ENCODE measurements around the gene TMX2. TPM values are rescaled to one million over a fixed set of nuclear protein-coding genes. Genes with fewer than 3 reads are reported as not detected.

TMX2 gene
- total and polyA plus RNA-seq, 9 of the 15 experiments (the other 6 are each of a cell fraction or from before 2014, with no cell fraction given): 176 to 433 (median 227) TPM

- Histone ChIP-seq H3K9me1 (ENCODE audit: control insufficient read depth, insufficient read depth, low read length) (no peaks in the 10 kb centered on the region), H3K4me2 (ENCODE audit: insufficient read depth, low read length) (no peak overlapping the region), H3K4me3 (no peak overlapping the region), H3K36me3 (ENCODE audit: control insufficient read depth, insufficient read depth, low read length) (peaks cover 7% of the 10 kb centered on the region; the same call in 1 of the 3 replicates), H2AFZ (ENCODE audit: low read depth, low read length) (no peak overlapping the region), H3K9ac (ENCODE audit: insufficient read depth in 1 of 2, low read depth in 2 of 2, low read length in 2 of 2) (no peak overlapping the region), H3K27ac (ENCODE audit: extremely low read depth, low read depth, low read length) (no peak overlapping the region), H3K79me2 (ENCODE audit: control insufficient read depth, insufficient read depth, low read length) (peaks cover 95% of the 10 kb centered on the region), H3K9me3 (replicated peaks; ENCODE audit: control insufficient read depth, insufficient read depth, low read depth, low read length) (no peaks in the 10 kb centered on the region), H3K27me3 (ENCODE audit: control insufficient read depth in 2 of 2, insufficient read depth in 2 of 2, low read length in 2 of 2) (no peaks in the 10 kb centered on the region), H4K20me1 (replicated peaks; ENCODE audit: control insufficient read depth, insufficient read depth, low read length) (peaks cover 60% of the 10 kb centered on the region), H3K4me1 (replicated peaks in 1 of 2; ENCODE audit: control insufficient read depth in 2 of 2, insufficient read depth in 2 of 2, low read length in 2 of 2) (peaks cover 20 to 56% of the 10 kb centered on the region in 2 experiments)
- DNase-seq (ENCODE audit: extremely low read depth in 1 of 4, low spot score in 3 of 4) (no peak), ATAC-seq (no peak), FAIRE-seq (no peak)
- WGBS (ENCODE audit: insufficient coverage, low coverage, missing lambda C conversion rate): 85% methylated on average over 3 of the region's 3 CpGs
- CTCF ChIA-PET (ENCODE audit: low intra/inter-chr PET ratio): no interaction called here
- TF ChIP-seq MCM3 (IDR thresholded peaks at IDR 0.05) (no peak), BRCA1 (IDR thresholded peaks at IDR 0.05) (no peak), BRCA1 (CRISPR knock-in tag; IDR thresholded peaks at IDR 0.05) (no peak), NR1H2 (CRISPR knock-in tag; IDR thresholded peaks at IDR 0.05) (no peak), MEIS2 (IDR thresholded peaks at IDR 0.05; ENCODE audit: partially characterized antibody) (no peak), JUND (IDR thresholded peaks at IDR 0.05; ENCODE audit: borderline replicate concordance, low read depth, low read length) (no peak), JUND (tag; IDR thresholded peaks at IDR 0.05; ENCODE audit: borderline replicate concordance, low read depth, low read length) (no peak), HCFC1 (IDR thresholded peaks at IDR 0.05; ENCODE audit: low read depth, low read length) (no peak), CBFA2T2 (conservative IDR thresholded peaks at IDR 0.05) (no peak), FOXJ2 (tag; IDR thresholded peaks at IDR 0.05) (no peak), ZNF589 (CRISPR knock-in tag; IDR thresholded peaks at IDR 0.05; ENCODE audit: low read depth) (no peak), MTA3 (IDR thresholded peaks at IDR 0.05; ENCODE audit: borderline replicate concordance) (no peak), CEBPG (CRISPR knock-in tag; IDR thresholded peaks at IDR 0.05) (no peak), CEBPG (tag; conservative IDR thresholded peaks at IDR 0.05 in 1 of 2, IDR thresholded peaks at IDR 0.05 in 1 of 2) (no peak), TOE1 (IDR thresholded peaks at IDR 0.05; ENCODE audit: borderline replicate concordance) (no peak), TOE1 (CRISPR knock-in tag; IDR thresholded peaks at IDR 0.05; ENCODE audit: borderline replicate concordance, low read depth) (no peak), CREB1 (IDR thresholded peaks at IDR 0.05) (no peak), CREB1 (CRISPR knock-in tag; IDR thresholded peaks at IDR 0.05) (no peak), POLR2H (tag; IDR thresholded peaks at IDR 0.05; ENCODE audit: low read depth) (no peak), PBX2 (CRISPR knock-in tag; IDR thresholded peaks at IDR 0.05; ENCODE audit: low read depth) (no peak), PBX2 (tag; conservative IDR thresholded peaks at IDR 0.05; ENCODE audit: low read depth) (no peak), NRF1 (conservative IDR thresholded peaks at IDR 0.05 in 1 of 2, IDR thresholded peaks at IDR 0.05 in 1 of 2) (no peak)
- intact Hi-C loops (cut with micrococcal nuclease) (no loop called here), in situ Hi-C loops (cut with MboI) (no loop called here)
- POLR2A ChIA-PET: interaction anchor here (0.6 to 9.4 kb wide), 4 partner anchors 9 to 1937 kb away, joined by 3 to 88 read pairs (median 4); partner anchors contain the start of gene CTNND1
- BruUV-seq (replicated peaks): no TSS peak
These were observed 63.7 kb downstream of the TMX2 start for GRCh38 chr11:57776031-57776521.
